Measurements from ENCODE around the gene INAFM1.

Gene INAFM1

DNA sequence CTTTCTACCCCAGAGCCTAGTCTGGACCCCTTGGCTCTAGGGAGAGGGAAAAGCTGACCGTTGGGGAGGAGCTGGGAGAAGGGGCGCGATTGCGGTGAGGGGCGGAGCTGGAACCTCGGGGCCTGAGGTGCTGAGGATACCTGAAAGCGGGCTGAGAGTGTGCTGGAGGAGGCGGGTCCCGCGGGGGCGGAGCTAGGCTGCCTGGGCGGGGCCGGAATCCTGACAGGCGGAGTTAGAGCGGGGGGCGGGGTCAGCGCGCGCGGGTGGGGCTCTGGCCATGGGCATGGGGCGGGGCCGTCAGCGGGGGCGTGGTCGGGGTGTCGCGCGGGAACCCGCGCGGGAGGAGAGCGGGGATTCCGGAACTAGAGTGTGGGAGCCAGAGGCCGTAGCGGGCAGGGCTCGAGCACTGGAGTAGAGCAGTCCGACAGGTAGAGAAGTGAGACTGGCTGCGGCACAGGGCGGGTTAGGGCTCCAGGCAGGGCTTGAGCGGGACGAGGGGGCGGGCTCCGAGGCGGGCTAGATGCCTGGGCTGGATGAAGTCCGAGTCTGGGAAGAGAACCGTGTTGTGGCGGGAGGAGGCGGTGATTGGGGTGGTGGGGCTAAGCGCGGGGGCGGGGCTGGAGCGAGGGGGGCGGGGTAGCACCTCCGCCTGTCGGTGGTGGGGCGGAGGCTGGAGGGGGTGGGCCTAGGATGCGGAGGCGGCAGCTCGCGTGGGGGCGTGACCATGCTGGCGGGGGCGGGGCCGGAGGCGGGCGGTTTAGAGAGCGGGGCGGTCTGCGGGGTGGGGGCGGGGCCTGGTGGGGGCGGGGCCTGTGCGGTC is at the start of gene INAFM1:
Gene INAFM1, plus strand, starts transcription at position 815 of the 820 bp plus-strand sequence. CDS start 35 bp downstream, outside the sequence.
- H3K27ac ChIP-seq, result peak within 1 kb of the TSS; percentile 99
- H3K9me3 ChIP-seq (ENCODE audit: control insufficient read depth, low read length), result no peaks in the 10 kb centered on the region
- TF ChIP-seq, protein P1, sequence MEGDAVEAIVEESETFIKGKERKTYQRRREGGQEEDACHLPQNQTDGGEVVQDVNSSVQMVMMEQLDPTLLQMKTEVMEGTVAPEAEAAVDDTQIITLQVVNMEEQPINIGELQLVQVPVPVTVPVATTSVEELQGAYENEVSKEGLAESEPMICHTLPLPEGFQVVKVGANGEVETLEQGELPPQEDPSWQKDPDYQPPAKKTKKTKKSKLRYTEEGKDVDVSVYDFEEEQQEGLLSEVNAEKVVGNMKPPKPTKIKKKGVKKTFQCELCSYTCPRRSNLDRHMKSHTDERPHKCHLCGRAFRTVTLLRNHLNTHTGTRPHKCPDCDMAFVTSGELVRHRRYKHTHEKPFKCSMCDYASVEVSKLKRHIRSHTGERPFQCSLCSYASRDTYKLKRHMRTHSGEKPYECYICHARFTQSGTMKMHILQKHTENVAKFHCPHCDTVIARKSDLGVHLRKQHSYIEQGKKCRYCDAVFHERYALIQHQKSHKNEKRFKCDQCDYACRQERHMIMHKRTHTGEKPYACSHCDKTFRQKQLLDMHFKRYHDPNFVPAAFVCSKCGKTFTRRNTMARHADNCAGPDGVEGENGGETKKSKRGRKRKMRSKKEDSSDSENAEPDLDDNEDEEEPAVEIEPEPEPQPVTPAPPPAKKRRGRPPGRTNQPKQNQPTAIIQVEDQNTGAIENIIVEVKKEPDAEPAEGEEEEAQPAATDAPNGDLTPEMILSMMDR (IDR thresholded peaks at IDR 0.05), result no peak
- no peaks in the 10 kb centered on the region for H3K27me3 ChIP-seq (ENCODE audit: control insufficient read depth, insufficient read depth, low read length)
- peak within 1 kb of the TSS; percentile 88 for H3K4me2 ChIP-seq (ENCODE audit: low read length)
- H3K4me3 ChIP-seq (ENCODE audit: low read depth, low read length), result peak within 1 kb of the TSS; percentile 98
- no peaks in the 10 kb centered on the region for H3K36me3 ChIP-seq (ENCODE audit: control insufficient read depth, insufficient read depth, low read length)
- H3K9ac ChIP-seq, result peak within 1 kb of the TSS; percentile 95
- no peaks in the 10 kb centered on the region for H3K4me1 ChIP-seq
- peak within 1 kb of the TSS; percentile 81 for H2AFZ ChIP-seq
- no peaks in the 10 kb centered on the region for H3K79me2 ChIP-seq

DNA sequence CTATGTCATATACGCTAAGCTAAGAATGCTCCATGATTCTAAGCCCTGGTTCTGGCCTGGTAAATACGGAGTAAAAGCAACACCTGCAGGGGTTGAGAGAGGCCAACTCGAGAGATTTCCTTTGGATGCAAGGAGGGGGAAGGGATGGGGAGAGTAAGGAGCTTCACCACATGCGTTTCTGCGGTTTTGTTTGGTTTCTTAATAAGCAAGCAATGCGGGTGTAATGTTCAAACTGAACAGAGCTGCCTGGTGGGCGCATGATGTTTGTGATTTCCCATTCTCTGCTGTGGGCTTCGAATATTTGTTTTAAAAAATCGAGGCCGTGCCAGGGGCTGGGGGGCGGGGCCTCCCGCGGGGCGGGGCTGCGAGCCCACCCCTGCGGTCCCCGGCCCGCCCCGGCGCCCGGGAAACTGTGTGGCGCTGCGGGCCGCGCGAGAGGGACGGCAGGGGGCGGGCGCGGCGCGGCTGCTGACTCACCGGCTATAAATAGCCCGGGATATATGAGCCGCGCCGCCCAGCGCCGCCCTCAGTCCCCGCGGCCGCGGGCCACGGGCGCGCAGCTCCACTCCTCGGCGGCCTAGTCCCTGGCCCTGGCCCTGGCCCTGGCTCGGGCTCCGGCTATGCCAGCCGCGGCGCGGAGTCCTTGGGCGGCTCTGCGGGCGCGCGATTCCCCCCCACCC is 48.8 kb upstream of the INAFM1 start:
- Histone ChIP-seq H3K4me2 (ENCODE audit: low read length) (peak overlapping the region; percentile 86), H3K9me3 (ENCODE audit: control insufficient read depth, low read length) (no peaks in the 10 kb centered on the region), H3K36me3 (ENCODE audit: control insufficient read depth, insufficient read depth, low read length) (no peaks in the 10 kb centered on the region), H3K4me1 (peaks cover 10% of the 10 kb centered on the region), H3K9ac (peak overlapping the region; percentile 96), H3K27me3 (ENCODE audit: control insufficient read depth, insufficient read depth, low read length) (no peaks in the 10 kb centered on the region), H2AFZ (peak overlapping the region; percentile 72), H3K4me3 (ENCODE audit: low read depth, low read length) (peak overlapping the region; percentile 92), H3K27ac (peak overlapping the region; percentile 100), H3K79me2 (no peaks in the 10 kb centered on the region)
- TF ChIP-seq, protein P1 (IDR thresholded peaks at IDR 0.05), result peak; percentile 36

DNA sequence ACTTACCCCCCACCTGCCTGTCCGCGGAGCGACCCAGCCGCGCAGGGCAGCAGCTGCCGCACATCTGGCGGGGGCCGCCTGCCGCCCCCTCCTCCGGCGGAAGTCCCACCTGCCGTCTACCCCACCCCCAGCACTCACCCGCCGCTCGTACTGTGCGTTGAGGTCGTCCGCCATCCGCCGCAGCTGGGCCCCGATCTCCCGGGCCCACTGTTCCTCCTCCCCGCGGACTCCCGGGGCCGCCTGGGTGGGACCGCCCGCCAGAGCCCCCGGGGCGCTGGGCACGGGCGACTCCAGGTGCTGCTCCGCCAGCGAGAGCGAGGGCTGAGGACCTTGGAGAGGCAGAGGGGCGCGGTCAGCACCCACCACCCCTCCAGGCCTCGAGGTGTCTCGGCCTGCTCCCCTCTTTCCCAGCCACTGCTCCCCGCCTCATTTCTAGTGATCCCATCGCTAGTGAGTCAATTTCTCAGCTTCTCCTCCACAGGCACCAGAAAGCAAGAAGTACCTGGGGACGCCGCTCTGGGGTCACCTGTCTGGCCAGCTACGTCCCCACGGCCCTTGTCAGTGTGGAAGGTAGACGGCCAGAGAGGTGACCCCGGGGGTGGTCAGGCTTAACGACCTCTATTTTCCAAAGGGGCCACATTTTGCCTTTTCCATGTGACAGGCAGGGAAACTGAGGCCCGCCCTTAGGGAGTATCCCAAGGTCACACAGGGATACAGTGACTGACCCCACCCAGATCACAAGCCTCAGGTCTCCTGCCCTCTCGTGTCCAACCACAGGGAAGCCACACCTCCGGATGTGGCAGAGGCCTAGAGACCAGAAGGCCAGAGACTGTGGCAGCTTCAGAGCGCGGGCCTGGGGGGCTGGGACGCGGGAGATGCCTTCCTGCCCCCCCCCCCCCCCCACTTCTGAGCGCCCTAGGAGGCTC is 48.0 kb upstream of the INAFM1 start:
- Histone ChIP-seq H3K27me3 (ENCODE audit: control insufficient read depth, insufficient read depth, low read length) (no peaks in the 10 kb centered on the region), H3K4me3 (ENCODE audit: low read depth, low read length) (peak overlapping the region; percentile 92), H3K4me1 (peaks cover 15% of the 10 kb centered on the region), H3K27ac (peak overlapping the region; percentile 100), H3K79me2 (no peaks in the 10 kb centered on the region), H3K36me3 (ENCODE audit: control insufficient read depth, insufficient read depth, low read length) (no peaks in the 10 kb centered on the region), H3K4me2 (ENCODE audit: low read length) (peak overlapping the region; percentile 86), H3K9ac (peak overlapping the region; percentile 96), H2AFZ (peak overlapping the region; percentile 58), H3K9me3 (ENCODE audit: control insufficient read depth, low read length) (no peaks in the 10 kb centered on the region)
- TF ChIP-seq, protein P1 (IDR thresholded peaks at IDR 0.05), result no peak

DNA sequence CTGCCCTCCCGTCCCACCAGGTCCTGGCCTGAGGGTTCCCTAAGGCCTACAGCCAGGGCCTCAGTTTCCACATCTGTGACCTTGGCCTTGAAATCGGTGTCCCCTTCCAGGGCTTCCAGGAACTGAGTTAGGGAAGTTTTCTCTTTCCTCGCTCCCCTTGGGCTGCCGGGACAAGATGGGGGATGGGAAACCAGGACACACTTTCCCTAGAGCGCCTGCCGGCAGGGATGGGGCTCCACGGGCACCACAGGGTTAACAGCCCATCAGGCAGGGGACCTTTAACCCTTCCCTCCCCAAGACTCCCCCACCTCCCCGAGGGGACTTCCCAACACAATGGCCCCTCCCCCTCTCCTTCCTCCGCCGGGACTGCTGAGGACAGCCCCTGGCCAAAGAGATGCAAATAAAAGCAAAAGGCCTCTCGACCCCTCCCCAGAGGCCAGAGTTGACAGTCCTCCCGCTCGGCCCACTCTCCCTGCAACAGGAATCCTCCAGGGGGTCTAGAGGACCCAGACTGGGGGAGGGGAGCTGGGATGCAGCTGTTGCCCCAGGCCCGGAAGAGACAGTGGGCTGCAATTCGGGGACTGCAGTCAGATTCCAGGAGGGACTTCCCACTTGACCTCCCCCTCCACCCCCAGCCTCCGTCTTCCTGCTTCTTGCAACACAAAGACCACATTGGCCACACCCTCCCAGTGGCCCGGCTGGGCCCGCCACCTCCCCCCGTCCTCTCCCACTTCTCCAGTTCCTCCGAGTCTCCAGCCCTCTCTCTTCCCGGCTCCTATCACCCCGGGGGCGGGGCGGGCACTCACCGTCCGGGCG is 47.1 kb upstream of the INAFM1 start:
- Histone ChIP-seq H3K79me2 (no peaks in the 10 kb centered on the region), H3K9ac (peak overlapping the region; percentile 96), H3K4me3 (ENCODE audit: low read depth, low read length) (peak overlapping the region; percentile 92), H3K27ac (peak overlapping the region; percentile 100), H3K27me3 (ENCODE audit: control insufficient read depth, insufficient read depth, low read length) (no peaks in the 10 kb centered on the region), H3K4me2 (ENCODE audit: low read length) (peak overlapping the region; percentile 86), H3K9me3 (ENCODE audit: control insufficient read depth, low read length) (no peaks in the 10 kb centered on the region), H2AFZ (peak overlapping the region; percentile 58), H3K4me1 (peaks cover 15% of the 10 kb centered on the region), H3K36me3 (ENCODE audit: control insufficient read depth, insufficient read depth, low read length) (no peaks in the 10 kb centered on the region)
- TF ChIP-seq, protein P1 (IDR thresholded peaks at IDR 0.05), result no peak
